ENCODE data around the gene ATP6V1C2.

ATP6V1C2 gene

DNA sequence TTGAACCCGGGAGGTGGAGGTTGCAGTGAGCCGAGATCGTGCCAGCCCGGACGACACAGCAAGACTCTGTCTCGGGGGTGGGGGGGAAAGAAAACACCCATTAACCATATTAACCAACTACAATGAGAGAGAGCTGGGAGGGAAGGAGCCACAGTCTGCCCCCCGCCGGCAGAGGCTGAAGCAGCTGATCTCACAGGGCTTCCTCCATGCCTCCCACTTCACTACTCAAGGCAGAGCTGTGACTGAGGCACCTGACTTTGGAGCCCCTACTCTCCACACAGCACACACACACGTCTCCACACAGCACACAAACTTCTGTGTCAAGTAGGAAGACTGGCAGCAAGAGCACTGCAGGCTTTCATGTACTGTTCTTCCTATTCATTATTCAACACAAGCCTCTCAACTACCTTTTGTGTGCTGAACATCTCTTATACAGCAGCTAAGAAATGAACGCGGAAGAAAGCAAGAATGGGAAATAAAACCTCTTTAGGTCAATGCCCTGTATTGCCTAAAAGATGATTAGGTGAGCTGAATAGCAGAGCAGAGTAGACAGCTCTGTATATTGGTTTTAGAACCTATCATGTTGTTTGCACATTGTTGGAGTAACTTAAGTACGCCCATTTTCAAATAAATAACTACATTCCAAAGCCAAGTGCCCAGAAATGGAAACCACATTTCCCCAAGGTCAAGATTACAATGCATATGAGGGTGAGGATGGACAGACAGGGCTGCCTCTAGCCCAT is 65.0 kb downstream of the ATP6V1C2 start:
- no peak overlapping the region for H3K4me3 ChIP-seq (ENCODE audit: control insufficient read depth, low read depth, low read length)
- DNase-seq (ENCODE audit: low read depth) = no peak
- TF ChIP-seq, protein P1, sequence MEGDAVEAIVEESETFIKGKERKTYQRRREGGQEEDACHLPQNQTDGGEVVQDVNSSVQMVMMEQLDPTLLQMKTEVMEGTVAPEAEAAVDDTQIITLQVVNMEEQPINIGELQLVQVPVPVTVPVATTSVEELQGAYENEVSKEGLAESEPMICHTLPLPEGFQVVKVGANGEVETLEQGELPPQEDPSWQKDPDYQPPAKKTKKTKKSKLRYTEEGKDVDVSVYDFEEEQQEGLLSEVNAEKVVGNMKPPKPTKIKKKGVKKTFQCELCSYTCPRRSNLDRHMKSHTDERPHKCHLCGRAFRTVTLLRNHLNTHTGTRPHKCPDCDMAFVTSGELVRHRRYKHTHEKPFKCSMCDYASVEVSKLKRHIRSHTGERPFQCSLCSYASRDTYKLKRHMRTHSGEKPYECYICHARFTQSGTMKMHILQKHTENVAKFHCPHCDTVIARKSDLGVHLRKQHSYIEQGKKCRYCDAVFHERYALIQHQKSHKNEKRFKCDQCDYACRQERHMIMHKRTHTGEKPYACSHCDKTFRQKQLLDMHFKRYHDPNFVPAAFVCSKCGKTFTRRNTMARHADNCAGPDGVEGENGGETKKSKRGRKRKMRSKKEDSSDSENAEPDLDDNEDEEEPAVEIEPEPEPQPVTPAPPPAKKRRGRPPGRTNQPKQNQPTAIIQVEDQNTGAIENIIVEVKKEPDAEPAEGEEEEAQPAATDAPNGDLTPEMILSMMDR (IDR thresholded peaks at IDR 0.05; ENCODE audit: control insufficient read depth, insufficient read depth, low read depth, low read length, missing control alignments) = no peak

DNA sequence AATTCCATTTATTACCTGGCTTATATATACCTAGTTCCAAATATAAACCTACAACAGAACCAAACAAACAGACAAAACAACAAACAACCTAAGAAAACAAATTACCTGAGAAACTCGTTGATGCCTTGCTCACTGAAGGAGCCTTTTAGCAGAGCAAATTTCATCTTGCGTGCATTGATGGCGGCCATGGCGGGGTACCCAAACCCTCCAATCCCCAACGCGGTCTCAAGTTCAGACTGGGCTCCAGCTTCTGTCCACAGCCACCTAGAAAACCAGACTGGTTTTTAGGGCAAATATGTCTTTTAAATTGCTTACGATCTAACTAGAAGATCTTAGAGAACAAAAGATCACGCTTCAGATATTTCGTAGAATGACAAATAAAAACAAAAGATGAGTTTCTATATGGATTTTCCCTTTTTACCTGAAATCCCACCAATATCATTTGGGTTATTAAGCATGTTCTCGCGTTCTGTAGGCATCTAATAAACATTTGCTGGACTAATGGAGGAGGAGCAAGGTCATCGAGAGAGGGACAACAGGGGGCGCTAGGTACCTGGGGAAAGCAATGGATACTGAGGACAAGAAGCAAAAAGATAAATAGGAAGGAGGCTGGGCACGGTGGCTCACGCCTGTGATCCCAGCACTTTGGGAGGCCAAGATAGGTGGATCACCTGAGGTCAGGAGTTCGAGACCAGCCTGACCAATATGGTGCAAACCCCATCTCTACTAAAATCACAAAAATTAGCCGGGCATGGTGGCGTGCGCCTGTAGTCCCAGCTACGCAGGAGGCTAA is 65.9 kb downstream of the ATP6V1C2 start:
- no peak for DNase-seq (ENCODE audit: low read depth)
- TF ChIP-seq, protein P1 (IDR thresholded peaks at IDR 0.05; ENCODE audit: control insufficient read depth, insufficient read depth, low read depth, low read length, missing control alignments) = peak; percentile 27
- H3K4me3 ChIP-seq (ENCODE audit: control insufficient read depth, low read depth, low read length) = no peak overlapping the region

DNA sequence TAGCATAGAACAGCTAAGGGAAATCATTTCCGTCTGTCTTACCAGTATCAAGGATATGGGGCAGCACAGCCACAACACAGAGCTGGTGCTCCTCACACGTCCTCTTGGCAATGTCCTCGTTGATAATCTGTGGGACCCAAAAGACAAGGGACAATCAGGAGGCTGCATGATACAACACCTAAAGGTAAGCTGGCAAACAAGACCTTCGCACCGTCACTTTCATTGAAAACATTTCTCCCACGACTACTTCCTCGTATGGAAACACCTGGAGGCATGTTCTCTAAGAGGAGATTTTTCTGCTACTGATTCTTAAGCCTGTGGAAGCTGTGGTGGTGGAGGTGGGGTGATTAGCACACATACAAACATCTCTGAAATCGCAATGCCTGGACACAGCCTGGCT is 67.4 kb downstream of the ATP6V1C2 start:
- TF ChIP-seq, protein P1 (IDR thresholded peaks at IDR 0.05; ENCODE audit: control insufficient read depth, insufficient read depth, low read depth, low read length, missing control alignments) = no peak
- no peak overlapping the region for H3K4me3 ChIP-seq (ENCODE audit: control insufficient read depth, low read depth, low read length)
- no peak for DNase-seq (ENCODE audit: low read depth)

DNA sequence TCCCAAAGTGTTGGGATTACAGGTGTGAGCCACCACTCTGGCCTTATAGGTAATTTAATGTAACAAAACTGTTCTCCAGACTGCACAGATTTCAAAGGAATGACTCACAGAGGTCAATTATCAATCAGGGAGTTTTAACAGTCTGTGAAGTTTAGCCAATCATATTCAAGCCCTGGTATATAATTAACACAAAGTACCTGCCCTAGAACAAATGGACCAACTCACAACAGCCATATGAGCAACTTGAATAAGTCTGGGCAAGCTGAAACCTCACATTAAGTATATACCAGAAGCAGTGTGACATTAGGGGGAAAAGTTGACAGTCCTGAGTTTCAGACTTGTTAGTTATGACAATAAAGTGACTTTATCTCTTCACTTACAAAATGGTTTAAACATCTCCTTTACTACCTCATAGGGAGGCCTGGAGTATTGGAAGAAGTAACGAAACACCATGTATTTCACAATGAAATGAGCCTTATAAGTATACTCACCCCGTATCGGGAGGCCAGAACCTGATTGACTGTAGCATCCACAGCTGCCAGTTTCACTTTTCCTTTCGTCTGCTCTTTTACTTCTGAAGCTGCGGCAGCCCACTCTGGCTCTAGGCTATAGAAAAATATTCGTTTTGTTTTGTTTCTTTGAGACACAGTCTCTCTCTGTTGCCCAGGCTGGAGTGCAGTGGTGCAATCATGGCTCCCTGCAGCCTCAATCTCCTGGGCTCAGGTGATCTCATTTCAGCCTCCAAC is 69.0 kb downstream of the ATP6V1C2 start:
- no peak overlapping the region for H3K4me3 ChIP-seq (ENCODE audit: control insufficient read depth, low read depth, low read length)

DNA sequence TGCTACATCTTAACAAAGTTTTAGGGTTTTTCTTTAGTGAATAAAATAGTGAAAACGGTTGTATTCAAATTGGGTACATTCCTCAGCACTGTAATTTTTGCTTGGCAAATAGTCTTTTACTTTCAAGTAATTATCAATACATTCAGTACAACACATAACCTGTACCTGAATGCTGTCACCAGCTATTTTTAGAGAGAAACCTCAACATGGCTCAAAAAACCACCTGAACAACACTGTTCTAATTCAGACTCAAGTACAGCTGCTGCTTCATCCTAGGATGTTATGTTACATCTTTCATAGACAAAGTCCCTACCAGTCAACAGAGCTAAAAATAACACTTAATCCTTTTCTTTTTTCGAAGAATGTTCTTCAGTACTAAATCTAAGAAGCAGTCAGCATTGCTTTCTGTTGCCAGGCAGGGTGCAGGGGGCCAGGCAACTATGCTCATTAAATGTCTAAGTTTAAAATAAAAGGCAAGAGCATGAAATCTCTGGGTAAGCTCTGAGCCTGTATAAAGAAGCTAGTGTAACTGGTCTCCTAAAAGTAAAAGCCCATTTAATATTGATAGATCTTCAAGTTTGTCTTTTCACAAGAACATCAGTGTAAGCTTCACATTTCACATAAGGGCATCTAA is 70.7 kb downstream of the ATP6V1C2 start:
- no peak for DNase-seq (ENCODE audit: low read depth)
- TF ChIP-seq, protein P1 (IDR thresholded peaks at IDR 0.05; ENCODE audit: control insufficient read depth, insufficient read depth, low read depth, low read length, missing control alignments) = no peak
- no peak overlapping the region for H3K4me3 ChIP-seq (ENCODE audit: control insufficient read depth, low read depth, low read length)

More for the DNA sequence above, 69.0 kb downstream of the ATP6V1C2 start:
- TF ChIP-seq, protein P1 (IDR thresholded peaks at IDR 0.05; ENCODE audit: control insufficient read depth, insufficient read depth, low read depth, low read length, missing control alignments) = no peak
- no peak for DNase-seq (ENCODE audit: low read depth)
